PC-3 (cell line): ENCODE measurements around the gene JARID2. TPM values are rescaled to one million over a fixed set of nuclear protein-coding genes. Genes with fewer than 3 reads are reported as not detected.
A peak's percentile ranks its signal among the peaks of the same experiment; 100 is the strongest.

ENCODE experiments used
- ATAC-seq: fragments of 200-7000 bp; cut with Tn5 transposase; 2 replicates; pipeline ENCODE4 v1.9.1; 2020; ENCODE audit warnings: mild to moderate bottlenecking, moderate library complexity
- BruUV-seq: library from RNA; stranded (reverse); fragments of 400-500 nt; replicated peaks from 2 replicates; lab custom pipeline; 2021; lab: Mats Ljungman, UMichigan
- CTCF ChIA-PET: fragments of 300-600 bp; sonication (Branson Sonifier 250); formaldehyde crosslinking; loops from one replicate; lab custom pipeline; 2022; ENCODE audit warnings: antibody characterized with exemption; lab: Charles Lee
- POLR2A ChIA-PET: fragments of 300-600 bp; sonication (Branson Sonifier 250); formaldehyde crosslinking; loops from one replicate; lab custom pipeline; 2022; ENCODE audit warnings: antibody characterized with exemption; ENCODE audit not compliant: unreplicated experiment; lab: Charles Lee
- DNase-seq: peaks from one replicate; pipeline ENCODE4 v3.0.0-alpha.2; 2015
- H2AFZ ChIP-seq: fragments of 300-600 bp; sonication (generic); 2 replicates; pipeline ENCODE4 v1.6.0; 2016; ENCODE audit warnings: antibody characterized with exemption, low read length
- H3F3A ChIP-seq: fragments of 300-600 bp; sonication (generic); one replicate; pipeline ENCODE4 v1.6.0; 2017; ENCODE audit warnings: antibody characterized with exemption, low read length, control low read depth, mild to moderate bottlenecking; ENCODE audit not compliant: unreplicated experiment
- H3K27ac ChIP-seq: fragments of 300-600 bp; sonication (generic); 2 replicates; pipeline ENCODE4 v1.5.1; 2016; ENCODE audit warnings: mild to moderate bottlenecking, low read length
- H3K27me3 ChIP-seq: fragments of 300-600 bp; sonication (generic); 2 replicates; pipeline ENCODE4 v1.6.1; 2016; ENCODE audit warnings: low read length, mixed read lengths
- H3K36me3 ChIP-seq: fragments of 300-600 bp; sonication (generic); 2 replicates; pipeline ENCODE4 v1.6.1; 2016; ENCODE audit warnings: low read depth, mixed run types, low read length, mixed read lengths
- H3K4me1 ChIP-seq: fragments of 300-600 bp; sonication (generic); 2 replicates; pipeline ENCODE4 v1.5.1; 2016; ENCODE audit warnings: low read length; ENCODE audit not compliant: insufficient read depth
- H3K4me2 ChIP-seq: fragments of 300-600 bp; sonication (generic); 2 replicates; pipeline ENCODE4 v1.6.0; 2016; ENCODE audit warnings: low read length
- H3K4me3 ChIP-seq: fragments of 300-600 bp; sonication (generic); 2 replicates; pipeline ENCODE4 v1.5.1; 2016; ENCODE audit warnings: mild to moderate bottlenecking, low read length, mixed read lengths
- H3K79me2 ChIP-seq: fragments of 300-600 bp; sonication (generic); 2 replicates; pipeline ENCODE4 v1.6.1; 2017; ENCODE audit warnings: low read length, mixed read lengths
- H3K9ac ChIP-seq: fragments of 300-600 bp; sonication (generic); 2 replicates; pipeline ENCODE4 v1.6.0; 2016; ENCODE audit warnings: mild to moderate bottlenecking, low read length
- H3K9me2 ChIP-seq: fragments of 300-600 bp; sonication (generic); replicated peaks from 2 replicates; pipeline ENCODE4 v1.6.1; 2016; ENCODE audit warnings: mixed run types, low read length, mixed read lengths
- H3K9me3 ChIP-seq: fragments of 300-600 bp; sonication (generic); 2 replicates; pipeline ENCODE4 v1.6.1; 2016; ENCODE audit warnings: low read length, mixed read lengths
- H4K20me1 ChIP-seq: fragments of 300-600 bp; sonication (generic); 2 replicates; pipeline ENCODE4 v1.6.1; 2016; ENCODE audit warnings: low read length, mixed read lengths
- EZH2 ChIP-seq: fragments of 300-600 bp; sonication (generic); IDR thresholded peaks from one replicate; pipeline ENCODE4 v1.6.1; 2017; ENCODE audit warnings: antibody characterized with exemption, mild to moderate bottlenecking, low read length; ENCODE audit not compliant: unreplicated experiment
- EZH2phosphoT487 ChIP-seq: fragments of 300-600 bp; sonication (generic); IDR thresholded peaks from 2 replicates; pipeline ENCODE4 v1.6.1; 2018; ENCODE audit warnings: mild to moderate bottlenecking, antibody characterized with exemption, low read length, borderline replicate concordance
- intact Hi-C: fragments of 100-400 bp; cut with micrococcal nuclease; formaldehyde crosslinking; loops from 2 replicates; pipeline ENCODE4 v1.9.0; 2023
- total RNA-seq: library from RNA; depleted of rRNA; stranded (reverse); fragments of >200 nt; gene quantifications from 2 replicates; pipeline ENCODE4 v1.2.3, GENCODE V29; 2014
- TF ChIP-seq, protein P1 (sequence below): fragments of 300-600 bp; sonication (generic); conservative IDR thresholded peaks from 2 replicates; pipeline ENCODE4 v1.5.1; 2017; ENCODE audit warnings: antibody characterized with exemption, low read depth, mild to moderate bottlenecking, low read length

The JARID2 gene
- total RNA-seq, 1 experiment from 2014 or later = 11.0 TPM

DNA sequence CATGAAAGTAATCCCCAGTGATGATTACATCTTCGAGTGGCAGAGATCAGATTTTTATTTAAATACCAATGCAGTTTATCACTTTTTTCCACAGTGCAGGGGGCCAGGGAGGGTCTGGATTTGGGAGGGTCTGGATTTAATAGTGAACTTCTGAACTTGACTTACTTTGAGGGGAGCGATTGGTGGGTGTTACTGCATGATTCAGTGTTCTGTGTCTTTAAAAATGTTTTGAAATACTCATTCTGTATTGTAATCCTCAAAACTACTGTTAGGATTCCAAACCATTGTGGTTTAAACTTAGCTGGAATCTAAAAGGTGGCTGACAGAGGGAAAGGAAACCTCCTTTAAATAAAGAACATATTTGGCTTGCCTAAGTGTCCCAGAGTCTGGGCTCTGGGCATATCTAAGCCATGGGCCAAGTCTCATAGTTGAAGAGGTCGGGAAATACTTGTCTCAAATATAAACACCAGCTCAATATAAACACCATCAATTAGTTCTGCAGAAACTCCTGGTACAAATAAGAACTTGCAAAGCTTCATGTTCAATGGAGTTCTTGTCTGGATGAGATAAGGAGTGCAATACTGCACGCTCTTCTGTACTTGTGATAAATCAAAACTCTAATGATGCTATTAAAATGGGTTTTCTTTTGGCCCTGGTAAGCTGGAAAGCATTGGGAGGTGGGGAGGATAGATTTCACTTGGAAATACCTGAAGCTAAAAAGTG is 14.4 kb downstream of the JARID2 start:
- ChIA-PET CTCF (no interaction called here), POLR2A (interaction anchor here (0.5 kb wide), 1 partner anchor 12 kb away, joined by 3 read pairs; no protein-coding TSS in a partner anchor)
- Histone ChIP-seq H3K9me3 (no peaks in the 10 kb centered on the region), H3K27me3 (no peaks in the 10 kb centered on the region), H3K36me3 (no peaks in the 10 kb centered on the region), H2AFZ (no peak overlapping the region), H3K4me2 (peak overlapping the region; percentile 4; the same call in 1 of the 2 replicates), H3K9ac (no peak overlapping the region), H3K79me2 (peaks cover 99% of the 10 kb centered on the region), H3K27ac (no peak overlapping the region), H3K9me2 (no peaks in the 10 kb centered on the region), H3F3A (no peaks in the 10 kb centered on the region), H3K4me1 (peaks cover 20% of the 10 kb centered on the region), H3K4me3 (no peak overlapping the region), H4K20me1 (peaks cover 62% of the 10 kb centered on the region; the same call in 1 of the 2 replicates)
- DNase-seq (peak; percentile 34), ATAC-seq (no peak)
- intact Hi-C loops = no loop called here
- BruUV-seq = no TSS peak
- TF ChIP-seq, protein P1, sequence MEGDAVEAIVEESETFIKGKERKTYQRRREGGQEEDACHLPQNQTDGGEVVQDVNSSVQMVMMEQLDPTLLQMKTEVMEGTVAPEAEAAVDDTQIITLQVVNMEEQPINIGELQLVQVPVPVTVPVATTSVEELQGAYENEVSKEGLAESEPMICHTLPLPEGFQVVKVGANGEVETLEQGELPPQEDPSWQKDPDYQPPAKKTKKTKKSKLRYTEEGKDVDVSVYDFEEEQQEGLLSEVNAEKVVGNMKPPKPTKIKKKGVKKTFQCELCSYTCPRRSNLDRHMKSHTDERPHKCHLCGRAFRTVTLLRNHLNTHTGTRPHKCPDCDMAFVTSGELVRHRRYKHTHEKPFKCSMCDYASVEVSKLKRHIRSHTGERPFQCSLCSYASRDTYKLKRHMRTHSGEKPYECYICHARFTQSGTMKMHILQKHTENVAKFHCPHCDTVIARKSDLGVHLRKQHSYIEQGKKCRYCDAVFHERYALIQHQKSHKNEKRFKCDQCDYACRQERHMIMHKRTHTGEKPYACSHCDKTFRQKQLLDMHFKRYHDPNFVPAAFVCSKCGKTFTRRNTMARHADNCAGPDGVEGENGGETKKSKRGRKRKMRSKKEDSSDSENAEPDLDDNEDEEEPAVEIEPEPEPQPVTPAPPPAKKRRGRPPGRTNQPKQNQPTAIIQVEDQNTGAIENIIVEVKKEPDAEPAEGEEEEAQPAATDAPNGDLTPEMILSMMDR = no peak
- TF ChIP-seq EZH2phosphoT487 = no peak
- TF ChIP-seq EZH2 = no peak

DNA sequence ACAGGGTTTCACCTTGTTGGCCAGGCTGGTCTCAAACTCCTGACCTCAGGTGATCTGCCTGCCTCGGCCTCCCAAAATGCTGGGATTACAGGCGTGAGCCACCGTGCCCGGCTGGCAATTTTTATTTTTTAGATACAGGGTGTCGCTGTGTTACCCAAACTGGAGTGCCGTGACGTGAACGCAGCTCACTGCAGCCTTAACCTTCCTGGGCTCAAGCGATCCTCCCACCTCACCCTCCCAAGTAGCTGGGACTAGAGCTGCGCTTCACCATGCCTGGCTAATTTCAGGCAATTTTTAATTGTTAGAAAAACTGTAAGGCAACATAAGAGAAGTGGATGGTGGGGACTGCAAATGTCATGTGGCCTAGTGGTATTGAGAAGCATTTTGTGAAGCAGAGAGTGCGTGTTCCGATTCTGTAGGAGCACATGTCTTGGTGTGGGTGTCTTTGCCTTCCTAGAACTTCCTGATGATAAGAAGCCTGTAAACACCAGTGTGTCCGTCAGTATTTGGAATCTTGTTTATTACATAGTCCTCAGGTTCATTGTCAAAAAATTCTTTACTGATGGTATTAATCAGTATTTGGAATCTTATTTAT is 18.0 kb downstream of the JARID2 start:
- TF ChIP-seq, protein P1 = no peak
- TF ChIP-seq EZH2phosphoT487 (no peak), EZH2 (no peak)

DNA sequence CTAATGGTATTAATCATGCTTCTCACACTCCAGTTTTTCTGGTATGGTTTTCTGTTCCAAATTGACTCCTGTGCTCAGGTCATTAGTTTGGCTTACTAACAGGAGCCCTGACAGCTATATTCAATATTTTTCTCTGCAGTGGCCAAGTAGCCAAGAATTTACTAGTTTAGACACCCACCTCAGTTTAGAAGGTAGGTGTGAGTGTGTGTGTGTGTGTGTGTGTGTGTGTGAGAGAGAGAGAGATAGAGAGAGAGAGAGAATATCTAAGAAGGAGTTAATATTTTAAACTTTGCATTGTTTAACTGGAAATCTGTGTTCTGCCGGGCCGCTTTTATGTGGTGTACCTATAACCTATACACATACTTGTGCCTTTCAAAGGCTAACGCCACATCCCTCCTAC is 18.5 kb downstream of the JARID2 start:
- Histone ChIP-seq H3K36me3 (no peaks in the 10 kb centered on the region), H3K27me3 (no peaks in the 10 kb centered on the region)

More for the DNA sequence above, 18.0 kb downstream of the JARID2 start:
- Histone ChIP-seq H3K27ac (no peak overlapping the region), H4K20me1 (peaks cover 63% of the 10 kb centered on the region), H3K36me3 (no peaks in the 10 kb centered on the region), H3K27me3 (no peaks in the 10 kb centered on the region), H3K4me1 (peaks cover 18% of the 10 kb centered on the region), H3K9ac (no peak overlapping the region), H2AFZ (no peak overlapping the region), H3F3A (no peaks in the 10 kb centered on the region), H3K9me3 (no peaks in the 10 kb centered on the region), H3K4me3 (no peak overlapping the region), H3K79me2 (peaks cover 99% of the 10 kb centered on the region), H3K9me2 (no peaks in the 10 kb centered on the region), H3K4me2 (no peak overlapping the region)
- no TSS peak for BruUV-seq
- intact Hi-C loops = no loop called here
- ATAC-seq = no peak
- CTCF ChIA-PET = no interaction called here
- POLR2A ChIA-PET = no interaction called here
- DNase-seq = no peak

More for the DNA sequence above, 18.5 kb downstream of the JARID2 start:
- Histone ChIP-seq H2AFZ (no peak overlapping the region), H4K20me1 (peaks cover 58% of the 10 kb centered on the region), H3K27ac (no peak overlapping the region), H3K9me3 (no peaks in the 10 kb centered on the region), H3K9me2 (no peaks in the 10 kb centered on the region), H3K79me2 (peaks cover 99% of the 10 kb centered on the region), H3F3A (no peaks in the 10 kb centered on the region), H3K4me3 (no peak overlapping the region), H3K4me1 (peaks cover 13% of the 10 kb centered on the region), H3K9ac (no peak overlapping the region), H3K4me2 (no peak overlapping the region)
- no peak for DNase-seq
- no TSS peak for BruUV-seq
- ChIA-PET CTCF (no interaction called here), POLR2A (no interaction called here)
- TF ChIP-seq EZH2 (no peak), EZH2phosphoT487 (no peak)
- TF ChIP-seq, protein P1 = no peak
- intact Hi-C loops = no loop called here
- ATAC-seq = no peak
